GM19025 (cell line): ENCODE data around the gene RFWD3.
A peak's percentile ranks its signal among the peaks of the same experiment; 100 is the strongest.

ENCODE experiments used
- ATAC-seq: cut with Tn5 transposase; IDR thresholded peaks from one replicate; pipeline ENCODE4 v1.9.1; 2021; ENCODE audit warnings: mild to moderate bottlenecking, low read depth, moderate library complexity; ENCODE audit not compliant: unreplicated experiment

The RFWD3 gene

DNA sequence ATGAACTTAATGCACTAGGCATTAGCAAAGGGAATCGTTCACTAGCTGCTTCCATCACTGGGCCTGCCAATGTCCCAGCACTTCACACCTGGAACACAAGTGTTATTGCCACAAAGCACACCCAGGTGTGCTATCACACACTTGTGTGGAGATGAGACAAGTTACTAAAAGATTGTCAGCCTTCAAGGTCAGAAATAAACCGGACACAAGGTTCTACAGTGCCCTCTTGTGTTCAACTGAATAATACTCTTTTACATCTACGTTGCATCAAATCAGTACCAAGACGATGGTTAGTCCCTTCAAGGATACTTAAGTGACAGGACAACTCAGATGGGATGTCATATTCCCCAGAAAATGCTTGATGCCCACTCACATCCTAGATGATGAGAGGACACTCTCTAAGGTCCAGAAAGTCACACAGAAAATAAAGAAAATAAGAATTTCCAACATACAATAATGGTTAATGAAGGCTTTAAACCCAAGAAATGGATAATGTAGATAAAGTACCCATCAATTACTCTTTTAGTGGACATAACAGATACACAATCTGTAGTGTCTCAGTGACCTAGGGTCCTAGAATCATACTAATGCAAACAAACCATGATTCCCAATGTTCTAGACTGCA, 43.4 kb downstream of the RFWD3 start:
- ATAC-seq = no peak

DNA sequence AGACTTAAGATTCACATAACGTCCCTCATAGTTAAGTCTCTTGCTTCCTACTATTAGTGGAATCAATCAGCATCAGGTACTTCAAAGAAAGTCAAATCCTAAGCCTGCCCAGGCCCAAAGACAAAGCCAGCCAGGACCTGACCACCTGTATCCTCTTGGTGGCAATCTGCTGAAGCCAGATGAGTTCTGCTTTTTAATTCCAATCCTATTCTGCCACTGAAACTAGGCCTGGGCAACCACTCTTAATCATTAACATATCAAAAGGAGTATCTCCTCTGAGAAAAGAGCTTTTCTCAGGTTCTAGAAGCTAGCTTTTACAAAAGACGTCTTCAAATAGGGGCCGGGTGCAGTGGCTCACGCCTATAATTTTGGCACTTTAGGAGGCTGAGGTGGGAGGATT, 44.7 kb downstream of the RFWD3 start:
- ATAC-seq = no peak

DNA sequence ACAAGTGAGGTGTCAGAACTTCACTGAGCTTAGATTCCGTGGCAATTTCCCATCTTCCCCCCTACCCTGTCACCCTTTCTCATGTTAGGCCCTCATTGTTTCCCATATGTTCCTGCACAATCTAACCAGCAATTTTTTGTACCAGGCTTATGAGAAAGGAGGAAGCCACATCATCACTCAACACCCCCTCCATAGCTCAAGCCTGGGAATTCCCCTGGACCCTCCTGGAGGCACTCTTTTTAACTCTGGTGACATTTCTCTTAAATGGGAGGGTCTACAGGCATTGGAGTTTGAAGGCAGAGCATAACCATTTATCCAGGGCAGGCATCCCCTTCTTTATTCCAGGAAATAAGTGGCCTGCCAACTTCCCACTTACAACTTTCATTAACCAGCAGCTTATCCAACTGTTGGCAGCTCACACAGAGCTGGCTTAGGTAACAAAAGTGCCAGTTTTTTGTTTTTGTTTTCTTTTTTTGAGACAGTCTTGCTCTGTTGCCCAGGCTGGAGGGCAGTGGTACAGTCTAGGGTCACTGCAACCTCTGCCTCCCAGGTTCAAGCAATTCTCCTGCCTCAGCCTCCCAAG, 49.4 kb downstream of the RFWD3 start:
- no peak for ATAC-seq

DNA sequence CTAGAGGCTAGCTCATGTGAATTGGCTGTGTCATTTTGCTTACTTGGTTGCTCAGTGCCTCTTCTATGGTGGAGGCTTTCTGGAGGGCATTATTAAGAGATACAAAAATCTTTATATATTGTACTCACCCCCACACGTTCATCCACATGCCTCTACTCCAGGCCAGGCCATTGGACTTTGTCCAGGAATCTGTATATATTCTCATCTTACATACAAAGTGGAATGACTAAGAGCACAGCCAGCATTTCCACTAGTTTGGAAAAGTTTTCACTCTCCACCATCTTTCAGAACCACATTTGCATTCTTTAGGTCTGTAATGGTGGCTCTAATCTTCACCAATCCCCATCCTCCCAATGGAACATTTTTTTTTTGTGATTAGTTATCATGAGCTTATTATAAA, 55.0 kb downstream of the RFWD3 start:
- ATAC-seq = no peak

DNA sequence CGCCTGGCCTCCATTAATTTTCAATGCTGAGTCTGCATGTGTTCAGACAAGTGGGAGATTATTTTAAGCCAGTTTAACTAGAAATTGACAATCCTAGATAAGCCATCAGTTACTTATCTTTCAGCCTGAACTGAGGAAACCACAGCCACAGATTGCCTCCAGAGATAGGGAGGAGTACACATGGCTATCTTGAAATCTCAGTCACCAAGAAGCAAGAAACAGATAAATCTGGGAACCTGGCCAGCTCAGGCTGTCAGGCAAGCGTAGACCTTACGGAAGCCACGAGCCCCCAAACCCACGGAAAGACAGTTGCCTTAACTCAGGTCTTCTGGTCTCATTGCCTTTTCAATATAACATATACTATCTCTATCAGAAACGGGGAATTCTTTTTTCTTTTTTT, 57.7 kb downstream of the RFWD3 start:
- no peak for ATAC-seq

DNA sequence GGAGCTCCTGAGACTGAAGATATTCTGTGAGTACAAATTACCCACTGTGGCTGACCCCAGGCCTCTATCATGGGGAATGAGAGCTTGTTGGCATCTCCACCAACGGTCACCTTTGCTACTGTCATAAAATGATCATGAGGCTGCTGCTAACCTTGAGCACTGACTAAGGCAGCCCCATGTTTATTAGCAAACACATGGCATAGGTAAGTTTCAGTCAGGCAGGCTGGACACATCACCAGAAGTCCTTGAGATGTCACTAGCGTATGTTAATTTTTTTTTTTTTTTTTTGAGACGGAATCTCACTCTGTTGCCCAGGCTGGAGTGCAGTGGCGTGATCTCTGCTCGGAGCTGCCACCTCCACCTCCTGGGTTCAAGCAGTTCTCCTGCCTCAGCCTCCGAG, 58.3 kb downstream of the RFWD3 start:
- ATAC-seq = no peak

DNA sequence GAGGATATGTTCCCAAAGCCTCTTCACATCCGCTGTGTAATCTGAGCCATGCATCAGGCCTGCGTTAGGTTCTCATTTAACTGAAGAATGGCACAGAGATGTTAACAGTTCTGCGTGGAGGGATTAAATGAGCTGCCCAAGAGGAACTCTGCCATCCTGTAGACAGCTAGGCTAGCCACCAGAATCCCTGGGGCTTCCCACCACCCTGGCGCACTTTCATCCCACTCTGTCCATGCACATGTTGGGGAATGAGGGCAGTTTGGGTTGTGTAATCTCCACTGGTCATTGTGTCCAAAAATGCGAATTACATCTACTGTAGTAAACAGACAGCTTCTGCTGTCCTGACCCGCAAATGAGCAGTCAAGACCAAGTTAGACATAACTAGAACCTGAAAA, 58.7 kb downstream of the RFWD3 start:
- no peak for ATAC-seq

DNA sequence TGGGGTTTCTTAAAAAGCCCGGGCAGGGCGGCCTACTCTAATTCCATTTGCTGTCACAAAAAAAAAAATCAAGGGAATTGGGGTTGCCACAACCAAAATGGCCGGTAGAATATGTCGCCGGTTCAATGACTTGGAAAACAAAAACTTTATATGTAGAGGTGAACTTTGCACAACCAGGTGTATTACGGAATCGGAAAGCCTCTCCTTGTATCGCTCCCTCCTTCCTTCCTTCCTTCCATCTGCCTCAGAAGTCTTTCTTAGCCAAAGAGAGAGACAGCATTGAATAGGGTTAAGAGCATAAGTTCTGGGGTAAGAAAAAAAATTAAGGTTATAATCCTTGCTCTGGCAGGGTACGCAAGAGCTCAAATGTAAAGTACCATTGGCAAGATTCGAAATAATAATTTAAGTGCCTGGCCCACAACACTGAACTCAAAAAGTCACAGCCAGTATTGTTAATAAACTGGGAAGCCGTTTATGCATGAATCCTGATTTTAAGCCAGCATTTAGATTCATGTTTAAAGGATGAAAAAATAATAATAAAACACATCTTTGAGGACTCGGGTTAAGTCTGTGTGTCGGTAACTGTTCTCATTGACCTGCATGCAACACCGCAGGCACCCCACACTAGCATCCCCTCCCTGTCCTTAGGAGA, 59.2 kb downstream of the RFWD3 start:
- ATAC-seq = peak; percentile 19

DNA sequence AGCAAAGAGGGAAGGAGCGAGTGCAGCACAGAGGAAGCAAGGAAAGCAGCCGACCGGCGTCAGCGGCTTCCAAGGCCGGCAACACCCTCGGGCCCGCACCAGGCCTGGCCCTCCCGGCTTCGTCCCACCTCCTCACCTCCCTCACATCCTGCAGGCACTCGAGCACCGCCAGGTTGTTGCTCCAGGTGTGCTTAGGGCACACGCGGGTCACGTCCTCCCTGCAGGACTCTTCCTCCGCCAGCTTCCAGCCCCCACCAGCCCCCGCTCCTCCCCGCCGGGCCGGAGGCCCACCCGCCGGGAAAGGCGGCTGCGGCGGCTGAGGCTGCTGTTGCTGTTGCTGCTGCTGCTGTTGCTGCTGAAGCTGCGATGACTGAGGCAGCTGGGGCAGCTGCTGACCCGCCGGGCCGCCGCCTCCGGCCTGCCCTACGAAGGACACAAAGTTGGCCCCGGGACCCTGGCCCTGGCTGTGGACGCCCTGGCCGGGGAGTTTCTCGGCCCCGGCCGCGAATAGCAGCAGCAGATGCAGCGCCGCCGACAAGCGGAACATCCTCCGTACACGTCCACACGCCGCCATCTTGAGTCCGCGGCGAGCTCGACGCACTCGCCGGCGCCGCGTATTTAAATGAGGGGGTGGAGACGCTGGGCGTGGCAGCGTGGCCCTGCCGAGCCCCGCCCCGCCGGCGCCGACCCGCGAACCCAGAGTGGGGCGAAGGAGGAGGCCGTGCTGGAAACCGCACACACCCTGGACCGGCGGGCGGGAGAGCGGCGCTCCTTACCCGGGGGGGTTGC, 60.0 kb downstream of the RFWD3 start, which contains the start of gene GLG1:
GLG1 (minus strand) TSS at position 594 of the 789 bp plus-strand sequence; CDS start at position 574, 20 bp downstream.
- peak; percentile 97 for ATAC-seq

DNA sequence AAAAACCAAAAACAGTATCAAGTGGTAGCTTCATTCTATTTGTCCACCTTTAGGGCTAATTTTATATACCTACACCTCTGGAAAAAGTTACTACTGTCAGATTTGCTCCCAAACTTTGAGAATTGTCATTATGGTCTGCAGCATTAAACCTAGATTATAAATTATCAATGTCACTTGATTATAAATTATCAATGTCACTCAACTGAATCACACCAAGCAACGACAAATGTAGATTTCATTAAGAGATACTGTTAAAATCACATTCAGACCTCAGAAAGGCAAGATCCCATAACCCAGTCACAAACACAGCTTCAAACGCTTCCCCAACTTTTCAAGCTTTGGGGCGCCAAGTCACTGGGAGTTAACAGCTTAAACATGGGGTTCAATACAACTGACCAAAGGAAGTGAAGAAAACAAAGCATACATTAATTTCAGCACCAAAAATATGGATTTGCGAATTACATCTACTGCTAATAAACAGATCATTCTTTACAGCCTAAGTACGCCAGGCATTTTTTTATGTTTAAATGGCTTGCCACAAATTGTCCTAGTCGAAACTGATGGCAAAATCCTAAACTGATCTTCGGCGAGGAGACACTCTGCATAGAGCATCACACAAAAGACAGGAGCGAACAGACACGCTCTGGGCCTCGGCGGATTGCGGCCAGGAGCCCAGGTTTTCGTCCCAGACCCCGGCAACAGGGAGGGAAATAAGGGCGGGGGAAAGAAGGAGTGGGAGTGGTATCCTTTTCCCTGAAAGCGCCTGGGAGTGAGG, 60.7 kb downstream of the RFWD3 start:
- ATAC-seq = no peak

DNA sequence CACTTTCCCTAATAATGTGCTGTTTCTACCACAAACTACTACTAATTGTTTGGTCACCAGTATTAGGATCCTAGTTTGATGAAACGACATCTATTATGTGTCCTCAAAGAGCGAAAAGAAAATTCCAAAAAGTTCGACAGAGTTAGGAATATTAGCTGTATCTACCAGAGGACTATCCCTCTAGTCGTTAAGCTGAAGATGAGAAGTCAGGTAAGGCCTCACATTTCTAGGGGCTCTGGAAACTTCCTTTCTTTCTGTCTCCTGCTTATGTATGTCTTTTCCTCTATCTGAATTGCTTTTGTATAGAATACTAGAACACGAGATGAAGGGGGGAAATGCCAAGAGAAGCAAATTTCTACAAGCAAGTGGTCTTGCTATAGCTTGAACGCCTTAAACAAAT, 61.3 kb downstream of the RFWD3 start:
- no peak for ATAC-seq

DNA sequence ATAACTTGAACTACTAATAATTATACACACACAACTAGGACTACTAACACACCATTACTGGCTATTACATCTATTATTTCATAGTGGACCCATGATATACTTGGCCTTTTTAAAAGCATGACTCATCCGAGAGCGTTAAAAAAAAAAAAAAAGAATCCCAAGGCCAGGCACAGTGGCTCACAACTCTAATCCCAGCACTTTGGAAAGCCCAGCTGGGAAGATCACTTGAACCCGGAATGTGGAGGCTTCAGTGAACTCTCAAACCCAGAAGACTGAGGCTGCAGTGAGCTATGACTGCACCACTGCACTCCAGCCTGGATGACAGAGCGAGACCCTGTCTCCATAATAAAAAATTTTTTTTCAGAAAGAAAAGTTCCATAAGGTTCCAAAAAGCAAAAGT, 62.8 kb downstream of the RFWD3 start:
- ATAC-seq = no peak

DNA sequence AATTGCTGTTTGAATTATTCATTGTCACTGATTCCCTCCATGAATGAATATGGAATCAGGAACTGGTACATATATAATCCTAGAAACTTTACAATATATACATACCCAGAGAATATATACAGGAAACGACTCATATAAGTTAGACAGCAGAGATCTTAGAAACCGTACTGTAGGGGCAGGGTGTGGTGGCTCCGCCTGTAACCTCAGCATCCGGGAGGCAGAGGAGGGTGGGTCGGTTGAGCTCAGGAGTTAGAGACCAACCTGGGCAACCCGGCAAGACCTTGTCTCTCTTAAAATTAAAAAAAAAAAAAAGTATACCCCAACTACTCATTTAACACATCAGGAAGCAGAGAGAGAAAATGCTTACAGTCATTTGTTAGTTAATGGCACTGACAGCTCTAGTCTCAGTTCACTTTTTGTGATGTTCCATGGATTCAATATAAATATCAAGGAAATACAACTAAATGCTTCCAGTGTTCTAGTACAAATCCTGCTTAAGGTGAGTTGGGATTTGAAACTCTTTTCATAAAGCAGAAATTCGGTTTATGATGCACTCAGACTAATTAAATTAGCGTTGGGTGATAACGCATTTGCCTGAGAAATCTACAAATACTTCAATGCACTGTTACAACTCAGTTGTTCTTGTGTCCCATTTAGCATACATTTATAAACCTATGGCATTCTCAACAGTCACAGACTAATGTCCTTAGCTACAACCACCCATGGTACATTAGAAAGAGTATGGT, 65.4 kb downstream of the RFWD3 start:
- no peak for ATAC-seq

DNA sequence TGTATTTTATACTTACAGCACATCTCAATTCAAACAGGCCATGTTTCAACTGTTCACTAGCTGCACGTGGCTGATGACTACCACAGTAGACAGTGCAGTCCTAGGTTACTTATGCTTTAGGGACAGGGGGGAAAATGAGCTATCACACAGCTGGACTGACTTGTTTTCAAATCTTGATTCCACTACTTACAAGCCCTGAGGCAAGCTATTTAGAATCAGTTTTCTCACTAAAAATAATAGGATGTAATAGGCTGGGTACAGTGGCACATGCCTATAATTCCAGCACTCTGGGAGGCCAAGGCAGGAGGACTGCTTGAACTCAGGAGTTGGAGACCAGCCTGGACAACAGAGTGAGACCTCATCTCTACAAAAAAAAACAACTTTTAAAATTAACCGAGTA, 70.1 kb downstream of the RFWD3 start:
- ATAC-seq = no peak

DNA sequence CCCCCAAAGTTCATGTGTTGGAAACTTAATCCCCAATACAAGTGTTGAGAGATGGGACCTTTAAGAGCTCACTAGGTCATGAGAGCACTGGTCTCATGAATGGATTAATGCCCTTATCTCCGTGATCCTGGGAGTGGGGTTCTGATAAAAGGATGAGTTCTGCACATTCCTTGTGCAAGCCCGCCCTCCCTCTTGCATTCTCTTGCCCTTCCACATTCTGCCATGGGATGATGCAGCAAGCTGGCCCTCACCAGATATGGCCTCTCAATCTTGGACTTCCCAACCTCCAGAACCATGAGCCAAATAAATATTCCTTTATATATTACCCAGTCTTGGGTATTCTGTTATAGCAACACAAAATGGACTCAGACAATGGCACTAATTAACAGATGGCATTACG, 73.8 kb downstream of the RFWD3 start:
- ATAC-seq = no peak

DNA sequence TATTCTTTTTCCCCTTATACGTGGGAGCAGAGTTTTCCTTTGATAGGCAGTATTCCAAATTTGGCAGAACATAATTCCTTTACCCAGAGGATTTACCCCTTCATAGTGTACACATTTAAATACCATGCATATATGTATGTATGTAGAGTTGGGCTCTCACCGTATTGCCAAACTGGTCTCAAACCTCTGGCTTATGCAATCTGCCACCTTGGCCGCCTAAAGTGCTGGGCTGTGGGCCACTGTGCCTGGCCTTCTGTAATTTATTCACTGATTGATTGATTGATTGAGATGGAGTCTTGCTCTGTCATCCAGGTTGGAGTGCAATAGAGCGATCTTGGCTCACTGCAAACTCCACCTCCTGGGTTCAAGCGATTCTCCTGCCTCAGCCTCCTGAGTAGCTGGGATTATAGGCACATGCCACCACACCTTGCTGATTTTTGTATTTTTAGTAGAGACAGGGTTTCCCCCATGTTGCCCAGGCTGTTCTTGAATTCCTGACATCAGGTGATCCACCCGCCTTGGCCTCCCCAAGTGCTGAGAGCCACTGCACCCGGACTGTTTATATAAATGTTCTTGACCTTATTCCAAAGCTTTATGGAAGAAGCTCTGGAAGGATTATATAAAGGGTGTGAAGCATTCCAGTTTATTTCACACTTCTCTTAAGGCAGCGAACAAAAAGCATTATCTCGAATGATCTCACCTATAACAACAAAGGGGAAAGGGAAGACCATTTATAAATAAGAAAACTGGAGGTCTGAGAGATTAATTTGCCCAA, 74.6 kb downstream of the RFWD3 start:
- no peak for ATAC-seq

DNA sequence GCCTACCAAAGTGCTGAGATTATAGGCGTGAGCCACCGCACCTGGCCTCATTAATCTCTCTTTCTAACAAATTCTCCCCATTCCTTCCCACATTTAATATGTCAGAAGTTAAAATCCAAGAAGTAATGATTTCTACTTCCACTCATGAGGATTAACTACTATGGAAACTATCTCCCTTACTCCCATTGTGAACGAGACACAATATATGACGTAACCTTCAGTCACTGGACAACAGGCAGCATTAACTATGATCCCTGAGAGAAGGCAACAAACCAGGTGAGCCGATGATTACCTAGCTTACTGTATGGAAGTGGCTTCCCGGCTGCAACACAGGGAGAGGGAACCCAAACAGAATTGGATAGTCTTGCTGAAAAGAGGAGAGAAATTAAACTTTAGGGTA, 79.7 kb downstream of the RFWD3 start:
- ATAC-seq = no peak

DNA sequence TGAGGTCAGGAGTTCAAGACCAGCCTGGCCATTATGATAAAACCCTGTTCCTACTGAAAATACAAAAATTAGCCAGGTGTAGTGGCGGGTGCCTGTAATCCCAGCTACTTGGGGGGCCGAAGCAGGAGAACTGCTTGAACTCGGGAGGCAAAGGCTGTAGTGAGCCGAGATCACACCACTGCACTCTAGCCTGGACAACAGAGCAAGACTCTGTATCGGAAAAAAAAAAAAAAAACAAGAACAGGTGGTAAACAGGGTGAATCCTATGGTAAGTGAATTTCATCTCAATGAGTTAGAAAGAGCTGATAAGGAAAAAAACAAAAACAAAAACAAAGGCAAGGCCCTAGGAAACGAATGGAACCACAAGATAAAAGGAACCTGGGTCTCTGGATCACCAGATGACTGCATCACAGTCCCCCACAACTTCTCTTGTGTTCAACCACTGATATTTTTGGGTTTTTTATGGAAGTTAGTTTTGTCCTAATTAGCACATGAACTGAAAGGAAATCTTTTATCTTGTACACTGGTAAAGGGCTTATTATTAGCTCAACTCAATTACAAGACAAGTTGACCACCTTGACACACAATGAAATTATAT, 80.7 kb downstream of the RFWD3 start:
- no peak for ATAC-seq
